Measurements from ENCODE around the gene BLMH.

BLMH gene

DNA sequence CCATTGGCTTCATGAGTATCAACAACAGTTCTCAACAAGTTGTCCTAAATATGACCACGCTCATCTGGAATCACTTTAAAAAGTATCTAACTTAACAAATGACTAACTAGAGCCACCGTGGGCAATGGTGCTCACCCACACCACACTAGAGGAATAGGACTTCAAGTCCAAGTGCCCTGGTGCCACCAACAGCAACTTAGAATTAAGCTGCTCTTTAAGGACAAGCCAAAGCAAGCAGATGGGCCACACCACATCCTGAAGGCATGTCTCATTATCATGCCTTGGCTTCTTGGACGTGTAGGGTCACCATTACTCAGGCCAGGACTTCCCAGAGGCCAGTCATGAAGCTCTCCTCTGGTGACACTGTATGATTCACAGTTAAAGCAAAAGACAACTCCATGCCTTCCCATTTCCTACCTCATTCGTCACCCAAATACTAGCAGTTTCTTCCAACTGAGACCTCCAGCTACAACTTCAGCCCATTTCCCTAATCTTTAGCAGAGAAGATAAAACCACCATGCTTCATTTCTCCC lies 46.8 kb downstream of the BLMH start:
- ChIA-PET CTCF (interaction anchor here (0.6 kb wide), 1 partner anchor 231 kb away, joined by 4 read pairs; no protein-coding TSS in a partner anchor), POLR2A (no interaction called here)
- TF ChIP-seq HDGF (IDR thresholded peaks at IDR 0.05; ENCODE audit: borderline replicate concordance) = no peak
- TF ChIP-seq PKNOX1 (IDR thresholded peaks at IDR 0.05) = no peak
- TF ChIP-seq ARNT (IDR thresholded peaks at IDR 0.05) = no peak
- no peak for TF ChIP-seq L3MBTL2 (conservative IDR thresholded peaks at IDR 0.05)
- TF ChIP-seq SUZ12 (IDR thresholded peaks at IDR 0.05) = no peak
- no peak for TF ChIP-seq NFRKB (IDR thresholded peaks at IDR 0.05)
- no peak for TF ChIP-seq FOXM1 (IDR thresholded peaks at IDR 0.05; ENCODE audit: borderline replicate concordance)
- no peak for TF ChIP-seq FOXK2 (IDR thresholded peaks at IDR 0.05)
- no peak for TF ChIP-seq ELF4 (IDR thresholded peaks at IDR 0.05)
- no peak for TF ChIP-seq TARDBP (IDR thresholded peaks at IDR 0.05)
- no peak for DNase-seq (ENCODE audit: extremely low spot score)

DNA sequence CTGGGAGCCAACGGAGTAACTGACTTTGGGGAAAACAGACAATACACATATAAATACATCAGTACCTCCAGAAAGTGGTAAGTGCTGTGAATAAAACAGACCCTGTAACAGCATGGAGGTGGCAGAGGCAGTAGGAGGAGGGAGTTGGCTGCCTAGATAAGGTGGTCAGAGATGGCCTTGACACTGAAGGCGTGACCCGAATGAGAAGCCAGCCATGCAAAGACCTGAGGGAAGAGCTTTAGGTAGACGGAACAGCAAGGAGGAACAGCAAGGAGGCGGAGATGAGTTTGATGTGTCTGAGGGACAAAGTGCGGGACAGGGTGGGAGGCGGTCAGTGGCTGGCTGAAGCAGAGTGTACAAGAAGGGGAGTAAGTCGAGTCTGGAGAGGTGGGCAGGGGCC lies 48.2 kb downstream of the BLMH start:
- DNase-seq (ENCODE audit: extremely low spot score) = no peak
- POLR2A ChIA-PET = no interaction called here
- TF ChIP-seq TARDBP (IDR thresholded peaks at IDR 0.05) (no peak), FOXK2 (IDR thresholded peaks at IDR 0.05) (no peak), ZNF384 (IDR thresholded peaks at IDR 0.05) (no peak), SUZ12 (IDR thresholded peaks at IDR 0.05) (no peak), CTBP1 (IDR thresholded peaks at IDR 0.05; ENCODE audit: borderline replicate concordance) (no peak), SP1 (IDR thresholded peaks at IDR 0.05) (no peak), FOXM1 (IDR thresholded peaks at IDR 0.05; ENCODE audit: borderline replicate concordance) (no peak), NFRKB (IDR thresholded peaks at IDR 0.05) (no peak), PKNOX1 (IDR thresholded peaks at IDR 0.05) (no peak), L3MBTL2 (conservative IDR thresholded peaks at IDR 0.05) (no peak), ARNT (IDR thresholded peaks at IDR 0.05) (no peak), ELF4 (IDR thresholded peaks at IDR 0.05) (no peak), FOXA1 (IDR thresholded peaks at IDR 0.05) (no peak), LEF1 (IDR thresholded peaks at IDR 0.05; ENCODE audit: borderline replicate concordance) (no peak), HDGF (IDR thresholded peaks at IDR 0.05; ENCODE audit: borderline replicate concordance) (no peak), BHLHE40 (IDR thresholded peaks at IDR 0.05; ENCODE audit: borderline replicate concordance) (no peak)
- CTCF ChIA-PET = no interaction called here

DNA sequence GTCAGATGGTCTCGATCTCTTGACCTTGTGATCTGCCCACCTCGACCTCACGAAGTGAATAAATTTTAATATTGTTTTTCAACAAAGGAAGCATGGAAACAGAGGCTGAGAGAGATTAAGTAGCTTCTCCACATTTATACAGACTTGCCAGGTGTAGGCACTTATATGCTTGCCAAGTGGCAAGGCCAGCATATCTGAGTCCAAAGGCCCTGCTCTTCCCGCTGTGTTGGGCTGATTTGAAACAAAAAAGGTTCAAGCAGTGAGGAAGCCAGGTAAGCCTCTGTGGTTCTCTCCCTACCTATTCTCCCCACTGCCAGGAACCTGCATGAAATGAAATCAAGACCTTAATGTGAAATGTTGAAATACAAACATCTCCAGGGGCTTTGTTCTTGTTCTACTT lies 48.7 kb downstream of the BLMH start:
- no peak for DNase-seq (ENCODE audit: extremely low spot score)
- POLR2A ChIA-PET = no interaction called here
- CTCF ChIA-PET = no interaction called here
- TF ChIP-seq NFRKB (IDR thresholded peaks at IDR 0.05) (no peak), FOXM1 (IDR thresholded peaks at IDR 0.05; ENCODE audit: borderline replicate concordance) (no peak), TARDBP (IDR thresholded peaks at IDR 0.05) (no peak), PKNOX1 (IDR thresholded peaks at IDR 0.05) (no peak), LEF1 (IDR thresholded peaks at IDR 0.05; ENCODE audit: borderline replicate concordance) (no peak), SP1 (IDR thresholded peaks at IDR 0.05) (no peak), BHLHE40 (IDR thresholded peaks at IDR 0.05; ENCODE audit: borderline replicate concordance) (no peak), CTBP1 (IDR thresholded peaks at IDR 0.05; ENCODE audit: borderline replicate concordance) (no peak), ELF4 (IDR thresholded peaks at IDR 0.05) (no peak), FOXA1 (IDR thresholded peaks at IDR 0.05) (no peak), SUZ12 (IDR thresholded peaks at IDR 0.05) (no peak), FOXK2 (IDR thresholded peaks at IDR 0.05) (no peak), ZNF384 (IDR thresholded peaks at IDR 0.05) (no peak), ARNT (IDR thresholded peaks at IDR 0.05) (no peak), L3MBTL2 (conservative IDR thresholded peaks at IDR 0.05) (no peak), HDGF (IDR thresholded peaks at IDR 0.05; ENCODE audit: borderline replicate concordance) (no peak)

- no peak for DNase-seq (ENCODE audit: extremely low spot score)
- CTCF ChIA-PET = no interaction called here
- POLR2A ChIA-PET = no interaction called here
- TF ChIP-seq NFRKB (IDR thresholded peaks at IDR 0.05) = no peak
- no peak for TF ChIP-seq LEF1 (IDR thresholded peaks at IDR 0.05; ENCODE audit: borderline replicate concordance)
- no peak for TF ChIP-seq L3MBTL2 (conservative IDR thresholded peaks at IDR 0.05)
- TF ChIP-seq TARDBP (IDR thresholded peaks at IDR 0.05) = no peak
- no peak for TF ChIP-seq ARNT (IDR thresholded peaks at IDR 0.05)
- TF ChIP-seq FOXK2 (IDR thresholded peaks at IDR 0.05) = no peak
- TF ChIP-seq SP1 (IDR thresholded peaks at IDR 0.05) = no peak
- TF ChIP-seq PKNOX1 (IDR thresholded peaks at IDR 0.05) = no peak
- TF ChIP-seq ZNF384 (IDR thresholded peaks at IDR 0.05) = no peak
- no peak for TF ChIP-seq FOXA1 (IDR thresholded peaks at IDR 0.05)
- no peak for TF ChIP-seq HDGF (IDR thresholded peaks at IDR 0.05; ENCODE audit: borderline replicate concordance)
- no peak for TF ChIP-seq ELF4 (IDR thresholded peaks at IDR 0.05)
- TF ChIP-seq SUZ12 (IDR thresholded peaks at IDR 0.05) = no peak
- no peak for TF ChIP-seq BHLHE40 (IDR thresholded peaks at IDR 0.05; ENCODE audit: borderline replicate concordance)
- TF ChIP-seq FOXM1 (IDR thresholded peaks at IDR 0.05; ENCODE audit: borderline replicate concordance) = no peak
- TF ChIP-seq CTBP1 (IDR thresholded peaks at IDR 0.05; ENCODE audit: borderline replicate concordance) = no peak
Measured at GRCh38 chr17:30241051-30241450, 50.7 kb downstream of the BLMH start.

DNA sequence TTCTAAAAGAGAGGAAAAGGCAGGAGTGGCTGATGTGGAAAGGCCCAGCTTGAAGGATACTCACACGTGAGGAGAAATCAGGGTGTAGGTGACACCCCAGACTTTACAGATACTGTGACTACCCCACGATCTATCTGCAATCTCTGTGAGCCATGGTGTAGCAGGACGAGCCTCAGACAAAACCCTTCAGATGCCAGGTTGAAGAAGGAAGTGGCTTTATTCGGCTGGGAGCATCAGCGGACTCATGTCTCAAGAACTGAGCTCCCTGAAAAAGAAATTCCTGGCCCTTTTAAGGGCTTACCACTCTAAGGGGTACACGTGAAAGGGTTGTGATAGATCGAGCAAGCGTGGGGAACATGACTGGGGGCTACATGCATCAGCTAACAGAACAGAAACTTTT lies 51.6 kb downstream of the BLMH start:
- DNase-seq (ENCODE audit: extremely low spot score) = no peak
- CTCF ChIA-PET = no interaction called here
- POLR2A ChIA-PET = no interaction called here
- TF ChIP-seq SUZ12 (IDR thresholded peaks at IDR 0.05) (no peak), ARNT (IDR thresholded peaks at IDR 0.05) (no peak), ELF4 (IDR thresholded peaks at IDR 0.05) (no peak), HDGF (IDR thresholded peaks at IDR 0.05; ENCODE audit: borderline replicate concordance) (no peak), BHLHE40 (IDR thresholded peaks at IDR 0.05; ENCODE audit: borderline replicate concordance) (no peak), TARDBP (IDR thresholded peaks at IDR 0.05) (no peak), SP1 (IDR thresholded peaks at IDR 0.05) (no peak), FOXA1 (IDR thresholded peaks at IDR 0.05) (no peak), ZNF384 (IDR thresholded peaks at IDR 0.05) (no peak), LEF1 (IDR thresholded peaks at IDR 0.05; ENCODE audit: borderline replicate concordance) (no peak), FOXM1 (IDR thresholded peaks at IDR 0.05; ENCODE audit: borderline replicate concordance) (no peak), FOXK2 (IDR thresholded peaks at IDR 0.05) (no peak), NFRKB (IDR thresholded peaks at IDR 0.05) (no peak), PKNOX1 (IDR thresholded peaks at IDR 0.05) (no peak), CTBP1 (IDR thresholded peaks at IDR 0.05; ENCODE audit: borderline replicate concordance) (no peak), L3MBTL2 (conservative IDR thresholded peaks at IDR 0.05) (no peak)
